22Rv1 (cell line): ENCODE measurements around the gene VPS29.

Experiments used
- CTCF ChIP-seq: fragments of 450-650 bp; IDR thresholded peaks from 2 replicates; pipeline ENCODE4 v1.5.1; 2017; ENCODE audit warnings: mild to moderate bottlenecking
- ZFX ChIP-seq: fragments of 450-650 bp; IDR thresholded peaks from 2 replicates; pipeline ENCODE4 v1.6.1; 2017; ENCODE audit warnings: antibody characterized with exemption, borderline replicate concordance

DNA sequence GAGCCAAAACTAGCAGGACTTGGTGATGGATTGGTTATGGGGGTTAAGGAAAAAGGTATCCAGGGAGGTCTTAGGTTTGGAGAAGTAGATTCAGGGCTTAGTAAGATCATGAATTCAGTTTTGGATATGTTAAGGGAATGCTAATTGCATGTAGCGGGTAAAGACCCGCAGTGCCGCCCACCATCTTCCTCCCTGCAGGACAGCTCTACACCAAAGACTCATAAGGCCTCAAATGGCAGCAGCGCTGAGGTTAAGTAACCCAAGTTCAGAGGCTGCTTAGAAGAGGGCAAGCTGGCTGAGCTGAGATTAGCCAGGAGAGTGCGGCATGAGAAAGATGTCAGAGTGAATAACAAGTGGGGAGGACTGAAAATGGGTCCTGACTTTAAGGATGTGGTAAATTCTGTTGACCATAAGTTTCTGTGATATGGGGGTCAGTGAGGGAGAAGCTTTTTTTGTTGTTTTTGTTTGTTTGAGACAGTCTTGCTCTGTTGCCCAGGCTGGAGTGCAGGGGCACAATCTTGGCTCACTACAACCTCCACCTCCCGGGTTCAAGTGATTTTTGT, 26.4 kb upstream of the VPS29 start:
- TF ChIP-seq CTCF, result no peak
- TF ChIP-seq ZFX, result no peak
